Mesenchymal stem cell (in vitro differentiated cells and primary cell): Measurements from ENCODE around the gene SORL1.

Experiments
- DNase-seq: peaks from one replicate; pipeline ENCODE4 v3.0.0-alpha.2; 2013
- H2AFZ ChIP-seq: one replicate; pipeline ENCODE4 v1.6.1; 2013; ENCODE audit warnings: low read depth, mild to moderate bottlenecking, control low read depth, inconsistent platforms, low read length, moderate library complexity
- H2AK5ac ChIP-seq: 2 replicates; pipeline ENCODE4 v1.6.1; 2013; ENCODE audit warnings: low read length, moderate library complexity, mild to moderate bottlenecking, inconsistent platforms; ENCODE audit not compliant: severe bottlenecking
- H2BK120ac ChIP-seq: one replicate; pipeline ENCODE4 v1.6.1; 2013; ENCODE audit warnings: low read depth, mild to moderate bottlenecking, inconsistent platforms, low read length, moderate library complexity
- H2BK12ac ChIP-seq, 2 experiments: one replicate each; pipeline ENCODE4 v1.6.1; 2013; ENCODE audit warnings: inconsistent platforms in 2 of 2, low read length in 2 of 2, mild to moderate bottlenecking in 2 of 2, moderate library complexity in 2 of 2, control low read depth in 1 of 2
- H2BK15ac ChIP-seq: one replicate; pipeline ENCODE4 v1.6.1; 2013; ENCODE audit warnings: mild to moderate bottlenecking, low read depth, inconsistent platforms; ENCODE audit not compliant: poor library complexity, severe bottlenecking
- H2BK5ac ChIP-seq: 2 replicates; pipeline ENCODE4 v1.6.1; 2013; ENCODE audit warnings: low read depth, mild to moderate bottlenecking, low read length, control low read depth, inconsistent platforms; ENCODE audit not compliant: poor library complexity, severe bottlenecking
- H3K14ac ChIP-seq, 2 experiments: one replicate each; pipeline ENCODE4 v1.6.1; 2013; ENCODE audit warnings: inconsistent platforms in 2 of 2, low read length in 2 of 2, control low read depth in 1 of 2, mild to moderate bottlenecking in 1 of 2, moderate library complexity in 1 of 2
- H3K18ac ChIP-seq, 2 experiments: one replicate each; pipeline ENCODE4 v1.6.1; 2013; ENCODE audit warnings: inconsistent platforms in 2 of 2, low read length in 2 of 2, control low read depth in 1 of 2, low read depth in 1 of 2, mild to moderate bottlenecking in 1 of 2
- H3K23ac ChIP-seq, 2 experiments: one replicate each; pipeline ENCODE4 v1.6.1; 2013; ENCODE audit warnings: inconsistent platforms in 2 of 2, low read length in 2 of 2, mild to moderate bottlenecking in 2 of 2, moderate library complexity in 2 of 2, control low read depth in 1 of 2
- H3K27ac ChIP-seq: 2 replicates; pipeline ENCODE4 v1.5.1; 2013; ENCODE audit warnings: mild to moderate bottlenecking, moderate library complexity, low read length, control low read depth, inconsistent platforms; ENCODE audit not compliant: poor library complexity, severe bottlenecking
- H3K27me3 ChIP-seq, 2 experiments: 2 replicates each; pipeline versions ENCODE4 v1.6.1 to v1.7.0; 2013; ENCODE audit warnings: low read length in 2 of 2, mild to moderate bottlenecking in 2 of 2, moderate library complexity in 2 of 2, control low read depth in 1 of 2, inconsistent platforms in 1 of 2; ENCODE audit not compliant: control insufficient read depth in 1 of 2, insufficient read depth in 1 of 2
- H3K36me3 ChIP-seq, 2 experiments: 2 replicates each; pipeline versions ENCODE4 v1.6.1 to v1.7.0; 2013; ENCODE audit warnings: low read length in 2 of 2, control low read depth in 1 of 2, inconsistent platforms in 1 of 2, low read depth in 1 of 2, mild to moderate bottlenecking in 1 of 2; ENCODE audit not compliant: insufficient read depth in 2 of 2, control insufficient read depth in 1 of 2
- H3K4ac ChIP-seq, 2 experiments: one replicate each; pipeline ENCODE4 v1.6.1; 2013; ENCODE audit warnings: inconsistent platforms in 2 of 2, low read length in 2 of 2, mild to moderate bottlenecking in 2 of 2, moderate library complexity in 2 of 2, control low read depth in 1 of 2, low read depth in 1 of 2
- H3K4me1 ChIP-seq: 2 replicates; pipeline ENCODE4 v1.6.1; 2013; ENCODE audit warnings: low read depth, low read length, control low read depth; ENCODE audit not compliant: control insufficient read depth, insufficient read depth
- H3K4me2 ChIP-seq: 2 replicates; pipeline ENCODE4 v1.6.1; 2013; ENCODE audit warnings: low read length, mild to moderate bottlenecking, inconsistent platforms; ENCODE audit not compliant: poor library complexity, severe bottlenecking
- H3K4me3 ChIP-seq, 2 experiments: 2 replicates each; pipeline versions ENCODE4 v1.5.1 to v1.7.0; 2013; ENCODE audit warnings: low read length in 2 of 2, mild to moderate bottlenecking in 2 of 2, control low read depth in 1 of 2, low read depth in 1 of 2; ENCODE audit not compliant: insufficient read depth in 1 of 2
- H3K79me1 ChIP-seq: replicated peaks from 2 replicates; pipeline ENCODE4 v1.6.1; 2013; ENCODE audit warnings: mild to moderate bottlenecking, control low read depth, low read length, inconsistent platforms; ENCODE audit not compliant: poor library complexity, severe bottlenecking
- H3K9ac ChIP-seq: 2 replicates; pipeline ENCODE4 v1.7.0; 2013; ENCODE audit warnings: mild to moderate bottlenecking, low read length, moderate library complexity
- H3K9me3 ChIP-seq: 2 replicates; pipeline ENCODE4 v1.7.0; 2013; ENCODE audit warnings: mild to moderate bottlenecking, low read length; ENCODE audit not compliant: control insufficient read depth
- H4K8ac ChIP-seq: one replicate; pipeline ENCODE4 v1.6.1; 2013; ENCODE audit warnings: inconsistent platforms, mild to moderate bottlenecking, low read length, moderate library complexity
- H4K91ac ChIP-seq: one replicate; pipeline ENCODE4 v1.6.1; 2013; ENCODE audit warnings: mild to moderate bottlenecking, low read length, inconsistent platforms
- WGBS: methylation state at CpG from one replicate; pipeline ENCODE4 v1.1.7; 2013; ENCODE audit warnings: mixed read lengths; 5-methylcytosine and 5-hydroxymethylcytosine counted together

The SORL1 gene

GRCh38 chr11:121572571-121573059 lies 120.5 kb downstream of the SORL1 start:
- H4K91ac ChIP-seq: no peak overlapping the region
- no peak overlapping the region for H2BK5ac ChIP-seq
- DNase-seq: no peak

GRCh38 chr11:121574801-121575200 lies 122.7 kb downstream of the SORL1 start:
- no peak for DNase-seq
- H3K4me3 ChIP-seq: no peak overlapping the region
- H2BK120ac ChIP-seq: no peak overlapping the region
- peaks cover 0 to 49% of the 10 kb centered on the region in 2 experiments for H3K27me3 ChIP-seq
- H2AK5ac ChIP-seq: no peak overlapping the region
- no peak overlapping the region for H2AFZ ChIP-seq
- H3K18ac ChIP-seq: no peak overlapping the region
- H2BK12ac ChIP-seq: no peak overlapping the region
- H3K27ac ChIP-seq: no peak overlapping the region
- no peak overlapping the region for H4K91ac ChIP-seq
- H3K4ac ChIP-seq: no peak overlapping the region
- peaks cover 2% of the 10 kb centered on the region for H3K4me1 ChIP-seq
- no peak overlapping the region for H3K14ac ChIP-seq
- no peaks in the 10 kb centered on the region for H3K9me3 ChIP-seq
- H2BK5ac ChIP-seq: no peak overlapping the region
- no peaks in the 10 kb centered on the region for H3K36me3 ChIP-seq
- H3K9ac ChIP-seq: no peak overlapping the region
- no peak overlapping the region for H3K4me2 ChIP-seq
- no peak overlapping the region for H4K8ac ChIP-seq
- H3K23ac ChIP-seq: no peak overlapping the region
- H3K79me1 ChIP-seq: no peaks in the 10 kb centered on the region
- H2BK15ac ChIP-seq: no peak overlapping the region

More at GRCh38 chr11:121572571-121573059, 120.5 kb downstream of the SORL1 start:
- peaks cover 0 to 49% of the 10 kb centered on the region in 2 experiments for H3K27me3 ChIP-seq
- no peaks in the 10 kb centered on the region for H3K36me3 ChIP-seq
- H2BK120ac ChIP-seq: no peak overlapping the region
- no peak overlapping the region for H3K23ac ChIP-seq
- no peak overlapping the region for H3K4me2 ChIP-seq
- no peak overlapping the region for H3K4ac ChIP-seq
- no peak overlapping the region for H3K27ac ChIP-seq
- H3K4me3 ChIP-seq: no peak overlapping the region
- no peaks in the 10 kb centered on the region for H3K79me1 ChIP-seq
- H3K4me1 ChIP-seq: peaks cover 2% of the 10 kb centered on the region
- H3K9me3 ChIP-seq: no peaks in the 10 kb centered on the region
- H3K14ac ChIP-seq: no peak overlapping the region
- H2AFZ ChIP-seq: no peak overlapping the region
- H2AK5ac ChIP-seq: no peak overlapping the region
- no peak overlapping the region for H2BK15ac ChIP-seq
- no peak overlapping the region for H3K9ac ChIP-seq
- H4K8ac ChIP-seq: no peak overlapping the region
- H3K18ac ChIP-seq: peak overlapping the region in 1 of 2 experiments; percentile 8
- H2BK12ac ChIP-seq: no peak overlapping the region
- 80% methylated on average over 11 of the region's 11 CpGs for WGBS

- Histone ChIP-seq H3K79me1 (no peaks in the 10 kb centered on the region), H2AK5ac (no peak overlapping the region), H3K14ac (no peak overlapping the region), H3K27me3 (peaks cover 0 to 49% of the 10 kb centered on the region in 2 experiments), H4K8ac (no peak overlapping the region), H2BK5ac (no peak overlapping the region), H3K4ac (no peak overlapping the region), H4K91ac (no peak overlapping the region), H2BK15ac (no peak overlapping the region), H3K18ac (no peak overlapping the region), H3K4me1 (peaks cover 2% of the 10 kb centered on the region), H3K36me3 (no peaks in the 10 kb centered on the region), H3K27ac (no peak overlapping the region), H3K23ac (no peak overlapping the region), H3K4me3 (no peak overlapping the region), H2BK120ac (no peak overlapping the region), H3K9me3 (peaks cover 5% of the 10 kb centered on the region), H2AFZ (no peak overlapping the region), H3K4me2 (no peak overlapping the region), H3K9ac (no peak overlapping the region), H2BK12ac (no peak overlapping the region)
- peak; percentile 60 for DNase-seq
- 46% methylated on average over 10 of the region's 10 CpGs for WGBS
These were observed 123.3 kb downstream of the SORL1 start for GRCh38 chr11:121575250-121575962.

GRCh38 chr11:121575963-121576290 lies 123.8 kb downstream of the SORL1 start:
- Histone ChIP-seq H2AK5ac (no peak overlapping the region), H3K9ac (no peak overlapping the region), H3K4ac (no peak overlapping the region), H3K36me3 (no peaks in the 10 kb centered on the region), H3K79me1 (no peaks in the 10 kb centered on the region), H3K4me2 (no peak overlapping the region), H2BK5ac (no peak overlapping the region), H4K8ac (no peak overlapping the region), H2BK15ac (no peak overlapping the region), H2AFZ (no peak overlapping the region), H3K23ac (no peak overlapping the region), H3K18ac (peak overlapping the region in 1 of 2 experiments; percentile 56), H3K4me1 (peaks cover 2% of the 10 kb centered on the region), H4K91ac (no peak overlapping the region), H3K4me3 (no peak overlapping the region), H3K27me3 (peaks cover 0 to 46% of the 10 kb centered on the region in 2 experiments), H3K14ac (no peak overlapping the region), H3K27ac (no peak overlapping the region), H2BK120ac (no peak overlapping the region), H3K9me3 (peaks cover 5% of the 10 kb centered on the region), H2BK12ac (no peak overlapping the region)
- DNase-seq: no peak
- WGBS: 87% methylated on average over 5 of the region's 5 CpGs
